HepG2 (cell line): Measurements from ENCODE around the gene ARHGAP4. TPM values are rescaled to one million over a fixed set of nuclear protein-coding genes. Genes with fewer than 3 reads are reported as not detected.

Experiments
- ATAC-seq: fragments of 200-7000 bp; cut with Tn5 transposase; 3 replicates; pipeline ENCODE4 v1.9.1; 2020; ENCODE audit warnings: mild to moderate bottlenecking, moderate library complexity
- BruUV-seq: library from RNA; stranded (reverse); fragments of 400-500 nt; replicated peaks from 2 replicates; lab custom pipeline; 2021; lab: Mats Ljungman, UMichigan
- CTCF ChIA-PET: fragments of 300-600 bp; formaldehyde crosslinking; extraction: SDS; loops from one replicate; lab custom pipeline; 2021; ENCODE audit warnings: low total read pairs, inconsistent platforms, low intra/inter-chr PET ratio; lab: Yijun Ruan, JAX
- POLR2A ChIA-PET: fragments of 350-600 bp; sonication (Branson Sonifier 250); formaldehyde crosslinking; loops from one replicate; lab custom pipeline; 2020; ENCODE audit warnings: antibody characterized with exemption, inconsistent platforms; lab: Yijun Ruan, JAX
- DNase-seq: peaks from one replicate; pipeline ENCODE4 v3.0.0-alpha.2; 2015; ENCODE audit warnings: low spot score
- FAIRE-seq: peaks from 3 replicates; lab custom pipeline; 2011; peaks lifted over from hg19 to GRCh38; lab: Jason Lieb, UNC
- H2AFZ ChIP-seq: one replicate; pipeline ENCODE4 v1.6.1; 2011; ENCODE audit warnings: low read length, inconsistent platforms
- H3K27ac ChIP-seq: fragments of 300-600 bp; 3 replicates; pipeline ENCODE4 v1.8.0; 2011; ENCODE audit warnings: mixed run types, mild to moderate bottlenecking, mixed read lengths, low read length, inconsistent platforms; ENCODE audit not compliant: insufficient read depth; ENCODE audit errors: extremely low read length
- H3K27me3 ChIP-seq, 2 experiments: fragments of 200-600 bp in 1 of 2; 2 replicates in 1 of 2; 3 replicates in 1 of 2; pipeline versions ENCODE4 v1.6.0 to v1.8.0; 2011; ENCODE audit warnings: low read length in 2 of 2, mild to moderate bottlenecking in 2 of 2, moderate library complexity in 2 of 2, inconsistent platforms in 1 of 2; ENCODE audit not compliant: insufficient read depth in 2 of 2, control insufficient read depth in 1 of 2
- H3K36me3 ChIP-seq, 2 experiments: fragments of 200-600 bp in 1 of 2; replicated peaks in 1 of 2; 2 replicates in 1 of 2; 3 replicates in 1 of 2; pipeline versions ENCODE4 v1.5.1 to v1.8.0; 2011; ENCODE audit warnings: low read length in 2 of 2, inconsistent platforms in 1 of 2; ENCODE audit not compliant: insufficient read depth in 2 of 2, control insufficient read depth in 1 of 2
- H3K4me1 ChIP-seq: 2 replicates; pipeline ENCODE4 v1.5.1; 2012; ENCODE audit warnings: low read length, inconsistent platforms; ENCODE audit not compliant: insufficient read depth
- H3K4me2 ChIP-seq: 2 replicates; pipeline ENCODE4 v1.6.0; 2011; ENCODE audit warnings: low read depth, low read length, inconsistent platforms
- H3K4me3 ChIP-seq, 3 experiments: fragments of 200-600 bp in 1 of 3; sonication (generic), shearing (Covaris generic) in 1 of 3; replicated peaks in 1 of 3; 2 replicates each; pipeline ENCODE4 v1.5.1; 2011 to 2016; ENCODE audit warnings: low read length in 3 of 3, inconsistent platforms in 2 of 3, low read depth in 2 of 3, mild to moderate bottlenecking in 2 of 3, control low read depth in 1 of 3, mixed read lengths in 1 of 3; ENCODE audit not compliant: insufficient read depth in 1 of 3
- H3K79me2 ChIP-seq: one replicate; pipeline ENCODE4 v1.6.1; 2011; ENCODE audit warnings: low read length, inconsistent platforms; ENCODE audit not compliant: insufficient read depth
- H3K9ac ChIP-seq: 2 replicates; pipeline ENCODE4 v1.6.0; 2011; ENCODE audit warnings: mild to moderate bottlenecking, low read depth, low read length, inconsistent platforms; ENCODE audit not compliant: insufficient read depth
- H3K9me3 ChIP-seq: 2 replicates; pipeline ENCODE4 v1.5.1; 2012; ENCODE audit warnings: mild to moderate bottlenecking, low read length
- H4K20me1 ChIP-seq: 2 replicates; pipeline ENCODE4 v1.6.0; 2011; ENCODE audit warnings: inconsistent platforms, mild to moderate bottlenecking, low read length, moderate library complexity; ENCODE audit not compliant: insufficient read depth
- BATF2 ChIP-seq: sonication (generic); formaldehyde crosslinking; IDR thresholded peaks from 2 replicates; pipeline ENCODE4 v1.8.0; 2022; ENCODE audit warnings: mild to moderate bottlenecking, missing genetic modification reagents, moderate library complexity
- CENPT ChIP-seq: sonication (generic); formaldehyde crosslinking; IDR thresholded peaks from 2 replicates; pipeline ENCODE4 v1.8.0; 2022; ENCODE audit warnings: low read depth, mild to moderate bottlenecking, moderate library complexity, missing genetic modification reagents
- GABPB1 ChIP-seq: IDR thresholded peaks from 2 replicates; pipeline ENCODE4 v1.6.1; 2016; ENCODE audit warnings: mild to moderate bottlenecking, missing genetic modification reagents, moderate library complexity, missing compliant biosample characterization
- GZF1 ChIP-seq: sonication (generic); formaldehyde crosslinking; IDR thresholded peaks from 2 replicates; pipeline ENCODE4 v1.5.1; 2020; ENCODE audit warnings: mild to moderate bottlenecking, missing genetic modification reagents
- KMT2B ChIP-seq: IDR thresholded peaks from 2 replicates; pipeline ENCODE4 v1.6.1; 2016; ENCODE audit warnings: missing genetic modification reagents, missing compliant biosample characterization
- MAFF ChIP-seq: IDR thresholded peaks from 2 replicates; pipeline ENCODE4 v1.6.1; 2011; ENCODE audit warnings: low read depth, low read length, improper control_type of control experiment
- SALL2 ChIP-seq: sonication (generic); formaldehyde crosslinking; IDR thresholded peaks from 2 replicates; pipeline ENCODE4 v1.8.1; 2023; ENCODE audit warnings: mild to moderate bottlenecking, missing genetic modification reagents, inconsistent platforms
- YEATS2 ChIP-seq: sonication (generic); formaldehyde crosslinking; IDR thresholded peaks from 2 replicates; pipeline ENCODE4 v1.4.0; 2020; ENCODE audit warnings: missing genetic modification reagents, borderline replicate concordance
- ZBTB49 ChIP-seq: sonication (generic); formaldehyde crosslinking; IDR thresholded peaks from 2 replicates; pipeline ENCODE4 v1.4.0; 2020; ENCODE audit warnings: missing genetic modification reagents, borderline replicate concordance
- ZNF24 ChIP-seq: fragments of 450-650 bp; IDR thresholded peaks from 2 replicates; pipeline ENCODE4 v1.6.1; 2017; ENCODE audit warnings: antibody characterized with exemption, mild to moderate bottlenecking
- ZNF274 ChIP-seq: sonication (generic); formaldehyde crosslinking; IDR thresholded peaks from 2 replicates; pipeline ENCODE4 v1.5.1; 2020; ENCODE audit warnings: mild to moderate bottlenecking, missing genetic modification reagents
- ZNF343 ChIP-seq: sonication (generic); formaldehyde crosslinking; IDR thresholded peaks from 2 replicates; pipeline ENCODE4 v1.4.0; 2020; ENCODE audit warnings: mild to moderate bottlenecking, missing genetic modification reagents
- WGBS: methylation state at CpG from one replicate; pipeline ENCODE4 v1.1.6; 2017; ENCODE audit warnings: low lambda C conversion rate; 5-methylcytosine and 5-hydroxymethylcytosine counted together
- in situ Hi-C: cut with HindIII; loops from 2 replicates; pipeline ENCODE4 v1.10.0; 2017; ENCODE audit warnings: low pct_unique_long_range_greater_than_20kb; ENCODE audit not compliant: extremely low pct_ligation_motif_present
- intact Hi-C: fragments of 100-400 bp; cut with micrococcal nuclease; formaldehyde crosslinking; loops from one replicate; pipeline ENCODE4 v1.10.0; 2022; ENCODE audit not compliant: unreplicated experiment
- polyA plus RNA-seq, 8 experiments: library from polyadenylated mRNA; depleted of rRNA in 3 of 8; stranded (reverse) in 7 of 8; unstranded in 1 of 8; fragments of >200 nt; fragmentation: Illumina TruSeq in 4 of 8; extraction: Trizol in 4 of 8; gene quantifications; 2 replicates each; pipeline versions ENCODE4 v1.2.1 to v1.2.3, GENCODE V29; 2011 to 2016; ENCODE audit warnings: low read depth in 4 of 8, missing spikeins in 1 of 8, mixed read lengths in 1 of 8; ENCODE audit not compliant: insufficient read depth in 1 of 8
- total RNA-seq, 5 experiments: library from RNA; depleted of rRNA; stranded (reverse); fragments of >200 nt; fragmentation: Illumina TruSeq; extraction: Trizol; gene quantifications; 2 replicates each; pipeline ENCODE4 v1.2.3, GENCODE V29; 2016; ENCODE audit warnings: low read depth in 1 of 5

The ARHGAP4 gene
- total and polyA plus RNA-seq, 2 of the 13 experiments (the other 11 are each of a cell fraction or from before 2014, with no cell fraction given) = 0.57 to 0.64 TPM

GRCh38 chrX:153877571-153878261 lies 48.3 kb downstream of the ARHGAP4 start:
- Histone ChIP-seq H3K9ac (no peak overlapping the region), H4K20me1 (no peaks in the 10 kb centered on the region), H3K9me3 (no peaks in the 10 kb centered on the region), H3K27me3 (no peaks in the 10 kb centered on the region), H3K27ac (no peak overlapping the region), H3K4me1 (peaks cover 47% of the 10 kb centered on the region), H3K36me3 (no peaks in the 10 kb centered on the region), H3K4me2 (no peak overlapping the region), H3K4me3 (no peak overlapping the region), H2AFZ (no peak overlapping the region), H3K79me2 (no peaks in the 10 kb centered on the region)
- in situ Hi-C loops = no loop called here
- POLR2A ChIA-PET = no interaction called here
- 73% methylated on average over 2 of the region's 8 CpGs for WGBS
- no peak for DNase-seq
- no peak for ATAC-seq
- CTCF ChIA-PET = no interaction called here
- TF ChIP-seq SALL2 (CRISPR knock-in tag) = no peak
- TF ChIP-seq ZNF274 = no peak
- TF ChIP-seq CENPT (CRISPR knock-in tag) = no peak
- TF ChIP-seq GZF1 (CRISPR knock-in tag) = no peak
- TF ChIP-seq ZNF24 = no peak
- TF ChIP-seq YEATS2 (CRISPR knock-in tag) = no peak
- TF ChIP-seq BATF2 = no peak
- TF ChIP-seq MAFF = no peak
- no peak for TF ChIP-seq KMT2B (CRISPR knock-in tag)
- no peak for TF ChIP-seq ZNF343 (CRISPR knock-in tag)
- TF ChIP-seq ZBTB49 (CRISPR knock-in tag) = no peak
- TF ChIP-seq GABPB1 = no peak
- no peak for FAIRE-seq
- BruUV-seq = no TSS peak
- intact Hi-C loops = no loop called here
